ENCODE results near the gene PCK2.
"Not testable (repeated sequence)": the region's sequence is repeated elsewhere in the genome, so short reads cannot be mapped to it uniquely, and the experiment has no call there.

- not testable (repeated sequence) for TF ChIP-seq EZH2 (IDR thresholded peaks at IDR 0.05; ENCODE audit: low read depth, low read length, severe bottlenecking); TBP (IDR thresholded peaks at IDR 0.05; ENCODE audit: low read depth, low read length); TAF1 (IDR thresholded peaks at IDR 0.05; ENCODE audit: low read depth, low read length); POLR2A (IDR thresholded peaks at IDR 0.05; ENCODE audit: control extremely low read depth in 1 of 2, low read depth in 2 of 2, low read length in 2 of 2); GABPA (IDR thresholded peaks at IDR 0.05; ENCODE audit: borderline replicate concordance, insufficient read depth, low read length); RAD21 (IDR thresholded peaks at IDR 0.05 in 1 of 2, conservative IDR thresholded peaks at IDR 0.05 in 1 of 2; ENCODE audit: low read depth in 2 of 2, low read length in 2 of 2); ZNF274 (IDR thresholded peaks at IDR 0.05; ENCODE audit: borderline replicate concordance, extremely low read depth, low read length); EP300 (IDR thresholded peaks at IDR 0.05; ENCODE audit: borderline replicate concordance in 1 of 2, low read depth in 2 of 2, low read length in 2 of 2); NRF1 (IDR thresholded peaks at IDR 0.05; ENCODE audit: low read depth, low read length); SIN3A (conservative IDR thresholded peaks at IDR 0.05 in 1 of 2, IDR thresholded peaks at IDR 0.05 in 1 of 2; ENCODE audit: low read depth in 1 of 2, low read length in 2 of 2); RFX5 (IDR thresholded peaks at IDR 0.05; ENCODE audit: borderline replicate concordance, low read depth, low read length); RBBP5 (IDR thresholded peaks at IDR 0.05; ENCODE audit: borderline replicate concordance, low read depth, low read length); POU5F1 (IDR thresholded peaks at IDR 0.05; ENCODE audit: low read depth, low read length)
- TF ChIP-seq, protein P1, sequence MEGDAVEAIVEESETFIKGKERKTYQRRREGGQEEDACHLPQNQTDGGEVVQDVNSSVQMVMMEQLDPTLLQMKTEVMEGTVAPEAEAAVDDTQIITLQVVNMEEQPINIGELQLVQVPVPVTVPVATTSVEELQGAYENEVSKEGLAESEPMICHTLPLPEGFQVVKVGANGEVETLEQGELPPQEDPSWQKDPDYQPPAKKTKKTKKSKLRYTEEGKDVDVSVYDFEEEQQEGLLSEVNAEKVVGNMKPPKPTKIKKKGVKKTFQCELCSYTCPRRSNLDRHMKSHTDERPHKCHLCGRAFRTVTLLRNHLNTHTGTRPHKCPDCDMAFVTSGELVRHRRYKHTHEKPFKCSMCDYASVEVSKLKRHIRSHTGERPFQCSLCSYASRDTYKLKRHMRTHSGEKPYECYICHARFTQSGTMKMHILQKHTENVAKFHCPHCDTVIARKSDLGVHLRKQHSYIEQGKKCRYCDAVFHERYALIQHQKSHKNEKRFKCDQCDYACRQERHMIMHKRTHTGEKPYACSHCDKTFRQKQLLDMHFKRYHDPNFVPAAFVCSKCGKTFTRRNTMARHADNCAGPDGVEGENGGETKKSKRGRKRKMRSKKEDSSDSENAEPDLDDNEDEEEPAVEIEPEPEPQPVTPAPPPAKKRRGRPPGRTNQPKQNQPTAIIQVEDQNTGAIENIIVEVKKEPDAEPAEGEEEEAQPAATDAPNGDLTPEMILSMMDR (IDR thresholded peaks at IDR 0.05; ENCODE audit: control extremely low read depth in 1 of 3, insufficient read depth in 1 of 3, low read depth in 1 of 3, low read length in 3 of 3), result not testable (repeated sequence)
These were observed 43.4 kb upstream of the PCK2 start for GRCh38 chr14:24050753-24051152.

All from H1 (cell line).